ENCODE results near the gene MED16.

MED16 gene

GRCh38 chr19:887072-887471 is 5.9 kb downstream of the MED16 start:
- H3K79me2 ChIP-seq (ENCODE audit: insufficient read depth, low read length): no peaks in the 10 kb centered on the region
- no peak overlapping the region for H3K4me3 ChIP-seq (ENCODE audit: low read depth, low read length, poor library complexity, severe bottlenecking)
- H3K36me3 ChIP-seq (ENCODE audit: insufficient read depth, low read length): peaks cover 48% of the 10 kb centered on the region
- no peak overlapping the region for H2AFZ ChIP-seq (ENCODE audit: low read length)
- H3K9me3 ChIP-seq (ENCODE audit: low read length): no peaks in the 10 kb centered on the region
- H3K27me3 ChIP-seq (ENCODE audit: insufficient read depth, low read length): no peaks in the 10 kb centered on the region
- peaks cover 11% of the 10 kb centered on the region for H3K4me1 ChIP-seq (ENCODE audit: insufficient read depth, low read length, severe bottlenecking)
- no peak overlapping the region for H3K27ac ChIP-seq (ENCODE audit: low read depth, low read length, poor library complexity, severe bottlenecking)
- no peak for TF ChIP-seq EZH2 (IDR thresholded peaks at IDR 0.05; ENCODE audit: borderline replicate concordance, low read length)
- TF ChIP-seq, protein P1, sequence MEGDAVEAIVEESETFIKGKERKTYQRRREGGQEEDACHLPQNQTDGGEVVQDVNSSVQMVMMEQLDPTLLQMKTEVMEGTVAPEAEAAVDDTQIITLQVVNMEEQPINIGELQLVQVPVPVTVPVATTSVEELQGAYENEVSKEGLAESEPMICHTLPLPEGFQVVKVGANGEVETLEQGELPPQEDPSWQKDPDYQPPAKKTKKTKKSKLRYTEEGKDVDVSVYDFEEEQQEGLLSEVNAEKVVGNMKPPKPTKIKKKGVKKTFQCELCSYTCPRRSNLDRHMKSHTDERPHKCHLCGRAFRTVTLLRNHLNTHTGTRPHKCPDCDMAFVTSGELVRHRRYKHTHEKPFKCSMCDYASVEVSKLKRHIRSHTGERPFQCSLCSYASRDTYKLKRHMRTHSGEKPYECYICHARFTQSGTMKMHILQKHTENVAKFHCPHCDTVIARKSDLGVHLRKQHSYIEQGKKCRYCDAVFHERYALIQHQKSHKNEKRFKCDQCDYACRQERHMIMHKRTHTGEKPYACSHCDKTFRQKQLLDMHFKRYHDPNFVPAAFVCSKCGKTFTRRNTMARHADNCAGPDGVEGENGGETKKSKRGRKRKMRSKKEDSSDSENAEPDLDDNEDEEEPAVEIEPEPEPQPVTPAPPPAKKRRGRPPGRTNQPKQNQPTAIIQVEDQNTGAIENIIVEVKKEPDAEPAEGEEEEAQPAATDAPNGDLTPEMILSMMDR (IDR thresholded peaks at IDR 0.05; ENCODE audit: low read length): no peak
- no peaks in the 10 kb centered on the region for H3K9me2 ChIP-seq (ENCODE audit: low read depth, low read length)
- H3K4me2 ChIP-seq (ENCODE audit: low read length): no peak overlapping the region
- peaks cover 4% of the 10 kb centered on the region; the same call in 1 of the 2 replicates for H3F3A ChIP-seq (ENCODE audit: insufficient read depth, low read length)
- H4K20me1 ChIP-seq (ENCODE audit: insufficient read depth, low read length): no peaks in the 10 kb centered on the region
- H3K9ac ChIP-seq (ENCODE audit: low read length): no peak overlapping the region

GRCh38 chr19:885536-886224 is 7.3 kb downstream of the MED16 start:
- no peak overlapping the region for H3K4me2 ChIP-seq (ENCODE audit: low read length)
- no peaks in the 10 kb centered on the region for H4K20me1 ChIP-seq (ENCODE audit: insufficient read depth, low read length)
- no peaks in the 10 kb centered on the region for H3K9me2 ChIP-seq (ENCODE audit: low read depth, low read length)
- H3K4me1 ChIP-seq (ENCODE audit: insufficient read depth, low read length, severe bottlenecking): peaks cover 9% of the 10 kb centered on the region
- H3K9me3 ChIP-seq (ENCODE audit: low read length): no peaks in the 10 kb centered on the region
- TF ChIP-seq, protein P1 (IDR thresholded peaks at IDR 0.05; ENCODE audit: low read length): no peak
- TF ChIP-seq EZH2 (IDR thresholded peaks at IDR 0.05; ENCODE audit: borderline replicate concordance, low read length): no peak
- peaks cover 59% of the 10 kb centered on the region for H3K36me3 ChIP-seq (ENCODE audit: insufficient read depth, low read length)
- no peaks in the 10 kb centered on the region for H3K79me2 ChIP-seq (ENCODE audit: insufficient read depth, low read length)
- H3F3A ChIP-seq (ENCODE audit: insufficient read depth, low read length): no peaks in the 10 kb centered on the region; the same call in 1 of the 2 replicates
- H3K4me3 ChIP-seq (ENCODE audit: low read depth, low read length, poor library complexity, severe bottlenecking): no peak overlapping the region
- no peaks in the 10 kb centered on the region for H3K27me3 ChIP-seq (ENCODE audit: insufficient read depth, low read length)
- H3K9ac ChIP-seq (ENCODE audit: low read length): no peak overlapping the region
- no peak overlapping the region for H3K27ac ChIP-seq (ENCODE audit: low read depth, low read length, poor library complexity, severe bottlenecking)
- H2AFZ ChIP-seq (ENCODE audit: low read length): no peak overlapping the region

DNA sequence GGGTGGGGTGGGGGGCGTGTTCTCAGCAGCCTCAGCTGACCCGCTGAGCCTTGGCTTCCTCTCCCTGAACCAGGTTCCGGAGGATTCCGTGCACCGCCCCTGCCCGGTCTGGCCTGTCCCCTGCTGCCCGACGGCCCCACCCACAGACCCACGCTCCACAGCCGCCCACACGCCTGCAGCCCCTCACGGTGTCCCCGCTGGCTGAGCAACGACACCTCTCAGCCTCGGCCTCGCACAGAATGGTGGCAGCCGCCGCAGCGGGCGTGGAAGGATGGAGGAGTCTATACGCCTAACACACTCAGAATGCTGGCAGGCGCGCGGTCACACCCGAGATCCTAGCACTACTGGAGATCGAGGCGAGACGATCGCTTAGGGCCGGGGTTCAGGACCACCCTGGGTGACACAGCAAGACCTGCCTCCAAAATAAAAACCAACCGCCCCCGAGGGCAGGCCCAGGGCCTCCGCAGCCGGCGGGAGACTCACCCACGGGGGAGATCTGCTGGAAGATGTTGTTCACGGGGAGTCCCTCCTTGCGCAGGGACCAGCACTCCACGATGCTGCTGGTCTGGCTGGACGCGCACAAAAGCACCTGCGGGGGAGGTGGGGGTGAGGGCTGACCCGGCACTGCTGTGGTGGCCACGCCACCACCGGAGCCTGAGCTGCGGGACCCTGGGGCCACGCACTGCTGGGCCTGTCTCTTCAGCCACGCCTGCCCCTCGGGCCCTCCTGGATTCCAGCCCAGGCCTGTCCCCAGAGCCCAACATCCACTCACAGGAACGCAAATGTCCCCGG is 8.4 kb downstream of the MED16 start:
- Histone ChIP-seq H3K79me2 (ENCODE audit: insufficient read depth, low read length) (no peaks in the 10 kb centered on the region), H3K4me1 (ENCODE audit: insufficient read depth, low read length, severe bottlenecking) (peaks cover 9% of the 10 kb centered on the region), H3F3A (ENCODE audit: insufficient read depth, low read length) (no peaks in the 10 kb centered on the region; the same call in 1 of the 2 replicates), H4K20me1 (ENCODE audit: insufficient read depth, low read length) (no peaks in the 10 kb centered on the region), H3K9me2 (ENCODE audit: low read depth, low read length) (no peaks in the 10 kb centered on the region), H3K27me3 (ENCODE audit: insufficient read depth, low read length) (no peaks in the 10 kb centered on the region), H3K4me3 (ENCODE audit: low read depth, low read length, poor library complexity, severe bottlenecking) (no peak overlapping the region), H3K9ac (ENCODE audit: low read length) (no peak overlapping the region), H2AFZ (ENCODE audit: low read length) (no peak overlapping the region), H3K36me3 (ENCODE audit: insufficient read depth, low read length) (peaks cover 53% of the 10 kb centered on the region), H3K4me2 (ENCODE audit: low read length) (no peak overlapping the region), H3K9me3 (ENCODE audit: low read length) (no peaks in the 10 kb centered on the region), H3K27ac (ENCODE audit: low read depth, low read length, poor library complexity, severe bottlenecking) (no peak overlapping the region)
- TF ChIP-seq EZH2 (IDR thresholded peaks at IDR 0.05; ENCODE audit: borderline replicate concordance, low read length): no peak
- TF ChIP-seq, protein P1 (IDR thresholded peaks at IDR 0.05; ENCODE audit: low read length): no peak
